ENCODE measurements around the gene PRR3.

GRCh38 chr6:30542915-30543314 is 14.2 kb upstream of the PRR3 start:
- TF ChIP-seq POLR2AphosphoS5 (IDR thresholded peaks at IDR 0.05; ENCODE audit: insufficient read depth in 1 of 2, low read depth in 1 of 2) (no peak), CTCF (IDR thresholded peaks at IDR 0.05) (no peak), POLR2A (IDR thresholded peaks at IDR 0.05) (no peak)

All from vagina (tissue), 2 donors.